Astrocyte of the spinal cord (primary cell): ENCODE data around the gene DPP10.

Experiments
- DNase-seq: peaks from one replicate; pipeline ENCODE4 v3.0.0; 2011; ENCODE audit warnings: low read depth, low spot score
- H3K4me3 ChIP-seq: 2 replicates; pipeline ENCODE4 v1.5.1; 2011; ENCODE audit warnings: low read depth, mild to moderate bottlenecking, low read length, moderate library complexity
- in situ Hi-C: cut with HindIII; loops from 2 replicates; pipeline ENCODE4 v1.10.0; 2017; ENCODE audit warnings: low sequenced_read_pairs
- TF ChIP-seq, protein P1 (sequence below): IDR thresholded peaks from 2 replicates; pipeline ENCODE4 v1.5.1; 2012; ENCODE audit warnings: low read depth, mild to moderate bottlenecking, low read length, inconsistent platforms

The DPP10 gene

GRCh38 chr2:114464961-114465706 lies 22.7 kb downstream of the DPP10 start:
- in situ Hi-C loops, result no loop called here
- TF ChIP-seq, protein P1, sequence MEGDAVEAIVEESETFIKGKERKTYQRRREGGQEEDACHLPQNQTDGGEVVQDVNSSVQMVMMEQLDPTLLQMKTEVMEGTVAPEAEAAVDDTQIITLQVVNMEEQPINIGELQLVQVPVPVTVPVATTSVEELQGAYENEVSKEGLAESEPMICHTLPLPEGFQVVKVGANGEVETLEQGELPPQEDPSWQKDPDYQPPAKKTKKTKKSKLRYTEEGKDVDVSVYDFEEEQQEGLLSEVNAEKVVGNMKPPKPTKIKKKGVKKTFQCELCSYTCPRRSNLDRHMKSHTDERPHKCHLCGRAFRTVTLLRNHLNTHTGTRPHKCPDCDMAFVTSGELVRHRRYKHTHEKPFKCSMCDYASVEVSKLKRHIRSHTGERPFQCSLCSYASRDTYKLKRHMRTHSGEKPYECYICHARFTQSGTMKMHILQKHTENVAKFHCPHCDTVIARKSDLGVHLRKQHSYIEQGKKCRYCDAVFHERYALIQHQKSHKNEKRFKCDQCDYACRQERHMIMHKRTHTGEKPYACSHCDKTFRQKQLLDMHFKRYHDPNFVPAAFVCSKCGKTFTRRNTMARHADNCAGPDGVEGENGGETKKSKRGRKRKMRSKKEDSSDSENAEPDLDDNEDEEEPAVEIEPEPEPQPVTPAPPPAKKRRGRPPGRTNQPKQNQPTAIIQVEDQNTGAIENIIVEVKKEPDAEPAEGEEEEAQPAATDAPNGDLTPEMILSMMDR, result no peak
- H3K4me3 ChIP-seq, result no peak overlapping the region
- no peak for DNase-seq

DNA sequence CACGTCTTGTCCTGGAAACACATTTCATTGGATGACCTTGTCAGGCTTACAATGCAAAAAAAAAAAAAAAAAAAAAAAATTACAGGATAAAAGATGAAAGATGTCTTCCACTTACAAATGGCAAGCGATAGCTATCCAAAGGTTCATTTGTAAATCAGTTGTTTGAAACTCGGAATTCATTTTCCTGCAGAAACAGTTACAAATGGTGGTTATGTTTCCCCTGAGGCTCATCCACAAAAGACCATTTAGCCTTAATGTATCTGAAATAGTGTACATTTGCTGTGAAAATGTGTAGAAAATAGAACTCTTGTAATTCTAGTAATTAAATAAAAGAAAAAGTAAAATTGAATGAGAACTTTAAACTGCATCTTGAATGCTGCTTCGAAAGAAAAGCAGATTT lies 25.9 kb downstream of the DPP10 start:
- no peak for DNase-seq
- H3K4me3 ChIP-seq, result no peak overlapping the region
- TF ChIP-seq, protein P1, result no peak
- in situ Hi-C loops, result no loop called here

DNA sequence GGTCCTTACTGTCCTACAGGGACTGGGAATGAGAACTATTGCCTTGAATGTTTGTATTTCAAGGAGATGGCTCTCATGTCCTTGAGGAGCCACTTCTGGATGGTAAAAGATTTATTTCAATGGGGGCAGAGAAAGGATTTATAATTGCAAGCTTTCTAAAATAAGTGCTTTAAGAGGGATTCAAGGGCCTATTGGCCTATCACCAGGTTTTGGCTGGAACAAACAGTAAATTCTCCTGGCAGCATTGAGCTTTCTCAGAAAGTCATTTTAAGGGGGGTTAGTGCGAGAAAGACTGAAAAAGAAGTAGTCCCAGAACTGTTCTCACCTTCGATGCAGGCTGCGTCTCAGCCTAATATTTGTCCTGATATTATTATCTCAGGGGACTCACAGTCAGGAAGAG lies 29.8 kb downstream of the DPP10 start:
- H3K4me3 ChIP-seq, result no peak overlapping the region
- no peak for DNase-seq
- TF ChIP-seq, protein P1, result no peak
- in situ Hi-C loops, result no loop called here

GRCh38 chr2:114472726-114473125 lies 30.3 kb downstream of the DPP10 start:
- TF ChIP-seq, protein P1, result no peak
- no peak overlapping the region for H3K4me3 ChIP-seq
- in situ Hi-C loops, result no loop called here
- DNase-seq, result no peak

DNA sequence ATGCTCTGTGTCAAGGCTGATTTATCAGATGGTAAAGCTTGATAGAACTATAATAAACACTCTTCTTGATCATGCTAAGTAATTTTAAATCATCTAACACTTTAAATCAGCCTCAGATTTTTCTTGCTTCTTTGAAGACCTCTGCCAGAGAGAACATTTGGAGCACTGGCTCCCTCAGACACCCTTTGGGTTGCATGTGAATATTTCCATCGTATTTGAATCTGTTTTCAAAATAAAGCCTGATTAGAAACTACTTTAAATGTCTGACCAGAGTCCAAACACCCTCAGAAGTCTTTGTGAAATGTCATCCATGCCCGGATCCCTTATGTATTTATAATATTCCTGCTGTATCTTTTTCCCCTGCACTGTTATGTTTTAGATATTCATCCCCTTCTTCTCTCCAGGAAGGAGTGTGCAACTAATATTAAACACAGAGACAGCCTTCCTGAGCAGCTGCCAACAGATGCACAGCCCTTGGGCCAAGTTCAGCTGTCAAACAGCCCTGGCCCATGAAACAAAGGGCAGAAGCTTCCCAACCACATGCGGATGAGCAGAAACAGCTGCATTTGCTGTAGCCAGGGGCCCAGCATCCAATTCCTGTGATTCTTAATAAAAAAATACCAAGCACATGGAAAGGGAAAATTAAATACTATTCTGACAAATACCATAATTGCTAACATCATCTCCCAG lies 46.5 kb downstream of the DPP10 start:
- no peak overlapping the region for H3K4me3 ChIP-seq
- TF ChIP-seq, protein P1, result no peak
- DNase-seq, result no peak
- in situ Hi-C loops, result no loop called here

- no peak for DNase-seq
- in situ Hi-C loops, result no loop called here
- TF ChIP-seq, protein P1, result no peak
- no peak overlapping the region for H3K4me3 ChIP-seq
Observed at GRCh38 chr2:114495046-114495445, 52.6 kb downstream of the DPP10 start.
